ENCODE measurements around the gene PCSK1.

PCSK1 gene

GRCh38 chr5:96354237-96354636 lies 78.8 kb downstream of the PCSK1 start:
- Histone ChIP-seq H3K4me1 (ENCODE audit: insufficient read depth, low read length, severe bottlenecking) (no peaks in the 10 kb centered on the region), H3K27ac (ENCODE audit: low read depth, low read length, poor library complexity, severe bottlenecking) (no peak overlapping the region), H3K9me2 (ENCODE audit: low read depth, low read length) (no peaks in the 10 kb centered on the region), H3K36me3 (ENCODE audit: insufficient read depth, low read length) (no peaks in the 10 kb centered on the region), H3K9ac (ENCODE audit: low read length) (no peak overlapping the region), H3K9me3 (ENCODE audit: low read length) (no peaks in the 10 kb centered on the region), H3K79me2 (ENCODE audit: insufficient read depth, low read length) (no peaks in the 10 kb centered on the region), H4K20me1 (ENCODE audit: insufficient read depth, low read length) (no peaks in the 10 kb centered on the region), H2AFZ (ENCODE audit: low read length) (no peak overlapping the region), H3K27me3 (ENCODE audit: insufficient read depth, low read length) (no peaks in the 10 kb centered on the region), H3F3A (ENCODE audit: insufficient read depth, low read length) (no peaks in the 10 kb centered on the region), H3K4me2 (ENCODE audit: low read length) (no peak overlapping the region), H3K4me3 (ENCODE audit: low read depth, low read length, poor library complexity, severe bottlenecking) (no peak overlapping the region)
- TF ChIP-seq EZH2 (IDR thresholded peaks at IDR 0.05; ENCODE audit: borderline replicate concordance, low read length) (no peak), CTCF (IDR thresholded peaks at IDR 0.05; ENCODE audit: low read length) (no peak)

GRCh38 chr5:96353220-96353619 lies 79.8 kb downstream of the PCSK1 start:
- Histone ChIP-seq H3K9ac (ENCODE audit: low read length) (no peak overlapping the region), H4K20me1 (ENCODE audit: insufficient read depth, low read length) (no peaks in the 10 kb centered on the region), H3F3A (ENCODE audit: insufficient read depth, low read length) (no peaks in the 10 kb centered on the region), H3K4me3 (ENCODE audit: low read depth, low read length, poor library complexity, severe bottlenecking) (no peak overlapping the region), H3K9me3 (ENCODE audit: low read length) (no peaks in the 10 kb centered on the region), H3K36me3 (ENCODE audit: insufficient read depth, low read length) (no peaks in the 10 kb centered on the region), H3K27me3 (ENCODE audit: insufficient read depth, low read length) (no peaks in the 10 kb centered on the region), H3K4me1 (ENCODE audit: insufficient read depth, low read length, severe bottlenecking) (no peaks in the 10 kb centered on the region), H3K4me2 (ENCODE audit: low read length) (no peak overlapping the region), H2AFZ (ENCODE audit: low read length) (no peak overlapping the region), H3K9me2 (ENCODE audit: low read depth, low read length) (no peaks in the 10 kb centered on the region), H3K27ac (ENCODE audit: low read depth, low read length, poor library complexity, severe bottlenecking) (no peak overlapping the region), H3K79me2 (ENCODE audit: insufficient read depth, low read length) (no peaks in the 10 kb centered on the region)
- no peak for TF ChIP-seq EZH2 (IDR thresholded peaks at IDR 0.05; ENCODE audit: borderline replicate concordance, low read length)
- no peak for TF ChIP-seq CTCF (IDR thresholded peaks at IDR 0.05; ENCODE audit: low read length)

- H2AFZ ChIP-seq (ENCODE audit: low read length) = no peak overlapping the region
- no peaks in the 10 kb centered on the region for H3K27me3 ChIP-seq (ENCODE audit: insufficient read depth, low read length)
- no peaks in the 10 kb centered on the region for H3K9me3 ChIP-seq (ENCODE audit: low read length)
- no peak overlapping the region for H3K27ac ChIP-seq (ENCODE audit: low read depth, low read length, poor library complexity, severe bottlenecking)
- H3K4me2 ChIP-seq (ENCODE audit: low read length) = no peak overlapping the region
- H3K4me1 ChIP-seq (ENCODE audit: insufficient read depth, low read length, severe bottlenecking) = no peaks in the 10 kb centered on the region
- no peaks in the 10 kb centered on the region for H3F3A ChIP-seq (ENCODE audit: insufficient read depth, low read length)
- H3K4me3 ChIP-seq (ENCODE audit: low read depth, low read length, poor library complexity, severe bottlenecking) = no peak overlapping the region
- no peaks in the 10 kb centered on the region for H3K79me2 ChIP-seq (ENCODE audit: insufficient read depth, low read length)
- TF ChIP-seq EZH2 (IDR thresholded peaks at IDR 0.05; ENCODE audit: borderline replicate concordance, low read length) (no peak), CTCF (IDR thresholded peaks at IDR 0.05; ENCODE audit: low read length) (no peak)
- H3K9ac ChIP-seq (ENCODE audit: low read length) = no peak overlapping the region
- H4K20me1 ChIP-seq (ENCODE audit: insufficient read depth, low read length) = no peaks in the 10 kb centered on the region
- H3K9me2 ChIP-seq (ENCODE audit: low read depth, low read length) = no peaks in the 10 kb centered on the region
- no peaks in the 10 kb centered on the region for H3K36me3 ChIP-seq (ENCODE audit: insufficient read depth, low read length)
Measured at GRCh38 chr5:96350678-96351077, 82.4 kb downstream of the PCSK1 start.
